NCI-H524 treated with DMSO at 0.1 percent for 48 hours (cell line): ENCODE results near the gene RPL4.
A peak's percentile ranks its signal among the peaks of the same experiment; 100 is the strongest.

Experiments used
- DNase-seq: peaks from one replicate; lab custom pipeline; 2025; lab: John Stamatoyannopoulos, UW

RPL4 gene

GRCh38 chr15:66456211-66456610 lies 48.4 kb downstream of the RPL4 start:
- DNase-seq: no peak

GRCh38 chr15:66454143-66454542 lies 50.5 kb downstream of the RPL4 start:
- DNase-seq: no peak

- peak; percentile 8 for DNase-seq
These were observed 51.6 kb downstream of the RPL4 start for GRCh38 chr15:66452971-66453580.

GRCh38 chr15:66452420-66452819 lies 52.2 kb downstream of the RPL4 start:
- DNase-seq: peak; percentile 36
